Activated CD8-positive, alpha-beta memory T cell treated with anti-CD3 and anti-CD28 coated beads, Interleukin-2, amount 50 U/mL, for 24 hours (primary cell): ENCODE data around the gene ULK3.

ENCODE experiments used
- DNase-seq: peaks from one replicate; pipeline ENCODE4 v3.0.0-alpha.2; 2020; ENCODE audit errors: extremely low read depth

Gene ULK3

GRCh38 chr15:74799255-74799855 lies 43.6 kb downstream of the ULK3 start:
- DNase-seq, result no peak

GRCh38 chr15:74798388-74799254 lies 44.3 kb downstream of the ULK3 start:
- no peak for DNase-seq

DNA sequence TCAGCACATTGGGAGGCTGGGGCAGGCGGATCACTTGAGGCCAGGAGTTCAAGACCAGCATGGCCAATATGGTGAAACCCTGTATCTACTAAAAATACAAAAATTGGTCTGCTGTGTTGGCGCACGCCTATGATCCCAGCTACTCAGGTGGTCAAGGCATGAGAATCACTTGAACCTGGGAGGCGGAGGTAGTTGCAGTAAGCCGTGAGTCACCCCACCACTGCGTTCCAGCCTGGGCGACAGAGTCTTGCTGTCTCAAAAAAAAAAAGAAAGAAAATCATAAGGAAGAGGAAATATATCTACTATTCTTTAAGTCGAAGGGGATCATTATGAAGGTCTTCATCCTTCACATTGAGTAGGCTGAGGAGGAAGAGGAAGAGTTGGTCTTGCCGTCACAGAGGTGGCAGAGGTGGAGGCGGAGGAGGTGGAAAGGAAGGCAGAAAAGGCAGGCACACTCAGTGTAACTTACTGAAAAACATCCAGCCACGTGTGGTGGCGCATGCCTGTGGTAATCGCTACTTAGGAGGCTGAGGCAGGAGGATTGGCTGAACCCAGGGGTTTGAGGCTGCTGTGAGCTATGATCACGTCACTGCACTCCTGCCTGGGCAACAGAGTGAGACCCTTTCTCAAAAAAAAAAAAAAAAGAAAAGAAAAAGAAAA lies 46.9 kb downstream of the ULK3 start:
- DNase-seq, result no peak

DNA sequence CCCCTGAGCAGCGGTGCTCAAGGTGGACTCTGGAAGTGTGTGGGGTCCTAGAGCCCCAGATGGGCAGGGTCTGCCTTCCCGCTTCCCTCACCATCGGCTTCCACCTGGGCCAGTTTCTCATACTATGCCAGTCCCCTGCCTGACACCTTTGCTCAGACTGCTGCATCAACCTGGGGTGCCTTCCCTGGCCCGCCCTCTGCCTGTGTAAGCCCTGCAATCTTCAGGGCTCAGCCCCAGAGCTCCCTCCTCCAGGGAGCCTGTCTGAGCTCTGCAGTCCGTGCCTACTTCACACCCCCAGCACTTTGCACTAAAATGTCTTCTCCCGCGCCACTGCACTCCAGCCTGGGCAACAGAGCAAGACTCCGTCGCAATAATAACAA lies 48.0 kb downstream of the ULK3 start:
- DNase-seq, result no peak

GRCh38 chr15:74794248-74794969 lies 48.5 kb downstream of the ULK3 start:
- no peak for DNase-seq

GRCh38 chr15:74793135-74794028 lies 49.6 kb downstream of the ULK3 start:
- no peak for DNase-seq

- no peak for DNase-seq
These were observed 50.5 kb downstream of the ULK3 start for GRCh38 chr15:74792227-74793016.

- no peak for DNase-seq
These were observed 51.3 kb downstream of the ULK3 start for GRCh38 chr15:74791667-74792066.

DNA sequence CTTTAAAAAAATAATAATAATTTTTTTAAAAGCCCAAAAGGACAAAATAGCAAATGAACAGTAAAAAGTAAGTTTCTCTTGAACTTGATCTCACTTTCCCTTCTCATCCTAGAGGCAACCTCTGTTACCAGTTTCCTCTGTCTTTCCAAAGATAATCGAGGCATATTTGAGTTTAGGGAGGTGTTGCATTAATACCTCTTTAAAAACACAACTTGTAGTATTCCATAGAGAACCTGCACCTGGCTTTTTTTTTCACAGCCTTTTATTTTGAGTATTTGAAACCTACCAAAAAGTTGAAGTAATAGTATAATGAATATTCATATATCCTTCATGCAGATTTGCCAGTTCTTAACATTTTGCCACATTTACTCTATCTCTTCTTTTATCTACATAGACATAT lies 51.9 kb downstream of the ULK3 start:
- DNase-seq, result no peak

DNA sequence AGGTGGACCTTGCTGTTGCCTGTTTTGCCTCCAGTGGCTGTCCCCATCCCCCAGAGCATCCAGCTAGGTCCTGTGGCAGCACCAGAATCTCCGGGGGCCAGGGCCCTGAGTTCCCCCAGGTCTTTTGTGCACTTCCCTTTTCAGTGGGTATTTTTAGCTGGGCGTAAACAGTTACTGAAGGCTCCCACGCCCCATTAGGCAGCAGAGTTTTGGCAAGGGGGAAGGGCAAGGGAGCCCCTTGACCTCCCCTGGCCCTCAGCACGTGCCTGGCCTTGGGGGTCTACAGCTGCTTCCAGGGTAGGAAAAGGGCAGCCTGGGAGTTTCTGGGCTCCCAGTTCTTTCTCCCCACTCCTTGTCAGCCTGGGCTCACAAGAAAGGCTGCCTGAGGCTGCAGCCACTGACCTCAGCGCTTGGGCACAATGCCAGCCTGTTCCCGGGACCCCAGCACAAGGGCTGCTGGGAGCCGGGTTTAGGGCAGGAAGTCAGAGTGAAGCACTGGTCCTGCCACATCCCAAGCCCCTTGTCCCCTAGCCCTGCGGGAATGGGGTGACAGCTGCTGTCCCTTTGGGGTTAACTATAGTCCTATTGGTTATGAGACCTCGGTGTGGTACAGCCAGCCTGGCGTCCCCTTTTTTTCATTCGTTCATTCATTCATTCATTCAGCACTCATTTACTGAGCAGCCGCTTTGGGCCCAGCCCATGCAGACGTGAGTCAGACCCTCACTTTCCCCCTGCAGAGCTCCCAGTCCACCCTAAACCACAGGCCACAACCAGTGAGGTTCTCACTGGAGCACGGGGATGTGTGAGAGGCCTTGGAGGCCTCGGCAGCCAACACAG lies 52.7 kb downstream of the ULK3 start:
- DNase-seq, result no peak

GRCh38 chr15:74789741-74790079 lies 53.2 kb downstream of the ULK3 start:
- DNase-seq, result no peak

DNA sequence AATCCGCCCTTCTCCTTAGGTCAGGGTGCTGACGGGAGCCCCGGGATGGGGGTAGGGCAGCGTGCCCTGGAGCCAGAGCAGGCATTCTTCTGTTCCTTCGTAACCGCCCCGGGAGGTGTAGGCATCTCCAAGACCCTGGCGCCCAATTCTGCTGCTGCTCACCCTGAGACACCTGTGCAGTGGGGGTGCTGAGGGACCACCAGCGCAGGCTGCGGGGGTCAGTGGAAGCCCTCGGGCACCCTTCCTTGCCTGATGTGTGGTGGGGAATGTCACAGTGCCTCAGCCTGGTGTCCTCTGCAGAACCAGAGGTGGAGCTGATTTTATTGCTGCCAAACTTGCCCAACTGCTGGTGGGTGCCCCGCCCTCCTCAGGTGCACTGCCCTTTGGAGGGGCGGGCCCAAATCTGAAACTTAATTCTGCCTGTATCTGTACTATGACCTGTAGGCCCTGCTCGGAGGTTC lies 53.8 kb downstream of the ULK3 start:
- DNase-seq, result no peak

GRCh38 chr15:74788683-74789151 lies 54.2 kb downstream of the ULK3 start:
- no peak for DNase-seq

DNA sequence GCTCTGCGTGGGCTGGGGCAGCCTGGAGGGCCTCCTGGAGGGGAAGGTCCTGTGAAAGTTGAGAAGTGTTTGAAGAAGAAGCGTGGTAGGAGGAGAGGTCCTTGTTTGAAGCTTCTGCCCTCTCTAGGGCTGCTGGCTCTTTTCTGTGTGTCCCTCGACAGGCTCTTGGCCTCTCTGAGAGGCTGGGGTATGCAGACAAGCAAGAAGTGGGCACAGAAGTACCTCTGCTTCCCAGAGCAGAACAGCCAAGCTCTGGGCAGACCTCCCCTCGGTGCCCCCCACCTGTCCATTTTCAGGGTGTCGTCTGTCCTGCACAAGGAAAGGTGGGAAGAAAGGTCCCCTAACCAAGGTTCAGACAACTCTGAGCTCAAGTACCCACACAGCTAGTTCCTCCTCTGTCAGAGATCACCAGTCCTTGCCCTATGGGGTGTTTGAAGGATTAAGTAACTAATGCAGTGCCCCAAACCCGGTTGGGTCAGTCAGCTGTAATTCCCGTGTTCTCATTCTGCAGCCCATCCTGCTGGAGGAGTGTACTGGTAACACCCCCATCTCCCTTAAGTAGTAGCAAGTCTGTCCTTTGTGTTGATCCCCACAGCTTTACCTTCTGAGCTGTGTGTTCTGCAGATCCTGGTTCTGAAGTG lies 54.8 kb downstream of the ULK3 start:
- no peak for DNase-seq

GRCh38 chr15:74787251-74788041 lies 55.5 kb downstream of the ULK3 start:
- DNase-seq, result peak; percentile 84

GRCh38 chr15:74786551-74787165 lies 56.3 kb downstream of the ULK3 start:
- DNase-seq, result no peak
